K562 treated with DMSO at 1 percent for 24 hours (cell line): Measurements from ENCODE around the gene MKS1. TPM values are rescaled to one million over a fixed set of nuclear protein-coding genes. Genes with fewer than 3 reads are reported as not detected.

Experiments
- total RNA-seq: library from RNA; unstranded; fragments of 300-600 nt; gene quantifications from 2 replicates; pipeline ENCODE4 v1.2.3, GENCODE V29; 2022; ENCODE audit warnings: low read depth; ENCODE audit not compliant: insufficient read depth

MKS1 gene
- 23.0 and 25.9 TPM in 2 replicates for total RNA-seq

GRCh38 chr17:58219007-58219788, at the start of gene MKS1:
Gene MKS1, minus strand, starts transcription at chr17:58219255. Its CDS starts 25 bp downstream, at chr17:58219230.

GRCh38 chr17:58238147-58238634, 19.1 kb upstream of the MKS1 start, which contains the start of gene LPO:
Gene LPO, plus strand, starts transcription at chr17:58238584. Its CDS starts 4,396 bp downstream, at chr17:58242980.

GRCh38 chr17:58192612-58193011, 26.4 kb downstream of the MKS1 start, which contains the start of gene EPX:
Gene EPX, plus strand, starts transcription at chr17:58192726. Its CDS starts 121 bp downstream, at chr17:58192847.

DNA sequence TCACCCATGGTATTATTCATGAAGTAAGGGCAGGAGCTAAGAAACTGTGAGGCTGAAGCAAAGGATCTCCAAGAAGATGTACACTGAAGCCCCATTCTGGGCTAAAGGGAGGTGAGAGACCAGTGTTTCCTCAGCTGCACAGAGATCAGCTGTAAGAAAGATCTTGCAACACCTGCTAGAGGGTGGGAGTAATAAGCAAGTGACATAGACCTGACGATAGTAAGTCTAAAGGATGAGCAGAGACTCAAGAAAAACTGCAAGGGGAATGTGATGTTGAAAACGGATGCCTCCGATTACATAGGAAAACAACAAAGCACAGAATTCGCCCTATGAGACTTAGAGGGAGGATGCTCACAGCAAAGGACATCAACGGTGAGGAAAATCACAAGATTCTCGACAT, 52.4 kb downstream of the MKS1 start, which contains the start of gene OR4D2:
OR4D2 (plus strand) TSS at position 301 of the 400 bp plus-strand sequence. CDS start 2,674 bp downstream, outside the sequence.

Other genes with a start within 250 kb of the MKS1 start
- gene VEZF1, start 231.0 kb downstream of the MKS1 start, total RNA-seq: 22.4 and 24.7 TPM in 2 replicates
- gene SRSF1, start 212.0 kb downstream of the MKS1 start, total RNA-seq: 125 and 130 TPM in 2 replicates
- gene DYNLL2, start 135.8 kb downstream of the MKS1 start, total RNA-seq: 18.2 and 22.0 TPM in 2 replicates
- not detected in 2 replicates for gene OR4D1, start 70.9 kb downstream of the MKS1 start, total RNA-seq
- not detected in 2 replicates for gene OR4D2, start 52.3 kb downstream of the MKS1 start, total RNA-seq
- gene EPX, start 26.5 kb downstream of the MKS1 start, total RNA-seq: 0.24 and 0.60 TPM in 2 replicates
- 0.90 and 0.97 TPM in 2 replicates for gene LPO, start 19.3 kb upstream of the MKS1 start, total RNA-seq
- gene MPO, start 61.7 kb upstream of the MKS1 start, total RNA-seq: not detected in 2 replicates
- gene TSPOAP1, start 109.5 kb upstream of the MKS1 start, total RNA-seq: 2.0 and 3.1 TPM in 2 replicates
- 71.2 and 71.3 TPM in 2 replicates for gene SUPT4H1, start 132.9 kb upstream of the MKS1 start, total RNA-seq
- gene RNF43, start 198.3 kb upstream of the MKS1 start, total RNA-seq: 3.6 and 4.8 TPM in 2 replicates